NB4 (cell line): ENCODE measurements around the gene ANKS1B.

Source experiments
- POLR2A ChIP-seq: IDR thresholded peaks from 2 replicates; pipeline ENCODE4 v1.6.1; 2011; ENCODE audit warnings: mild to moderate bottlenecking; ENCODE audit not compliant: insufficient read length; ENCODE audit errors: extremely low read depth
- TF ChIP-seq, protein P1 (sequence below): IDR thresholded peaks from one replicate; pipeline ENCODE4 v1.5.1; 2012; ENCODE audit warnings: low read depth, low read length
- TF ChIP-seq, protein P2 (sequence below): IDR thresholded peaks from 2 replicates; pipeline ENCODE4 v1.6.1; 2011; ENCODE audit warnings: low read depth, low read length

DNA sequence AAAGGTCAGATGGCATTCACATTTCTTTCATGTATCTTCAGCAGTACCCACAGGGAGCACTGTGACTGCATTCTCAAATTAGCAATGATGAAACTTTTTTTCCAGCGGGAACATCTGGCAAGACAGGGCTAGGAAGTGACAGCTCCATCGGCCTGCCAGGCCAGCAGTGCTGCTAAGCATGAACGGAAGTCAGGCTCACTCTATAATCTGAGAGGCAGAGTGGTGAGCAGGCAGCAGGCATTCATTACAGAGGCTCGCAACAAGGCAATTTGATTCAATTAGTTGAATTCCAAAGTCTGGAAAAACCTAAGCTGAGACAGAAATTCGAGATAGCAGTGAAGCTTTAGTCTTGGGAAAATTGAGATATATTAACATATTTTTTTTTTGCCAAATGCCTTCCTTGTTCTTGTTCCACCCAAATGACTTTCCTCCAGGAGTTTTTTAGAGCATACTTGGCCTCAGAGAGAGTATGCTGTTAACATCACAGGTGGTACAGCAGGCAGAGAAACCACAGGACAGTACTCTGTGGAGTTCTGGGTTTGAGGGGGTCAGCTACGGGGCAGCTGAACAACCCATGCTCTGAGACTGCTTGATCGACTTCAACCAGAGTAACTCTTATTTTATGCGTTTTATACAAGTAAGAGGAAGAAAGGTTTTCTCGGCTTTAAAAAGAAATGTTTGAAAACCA, 924.8 kb downstream of the ANKS1B start:
- TF ChIP-seq, protein P1, sequence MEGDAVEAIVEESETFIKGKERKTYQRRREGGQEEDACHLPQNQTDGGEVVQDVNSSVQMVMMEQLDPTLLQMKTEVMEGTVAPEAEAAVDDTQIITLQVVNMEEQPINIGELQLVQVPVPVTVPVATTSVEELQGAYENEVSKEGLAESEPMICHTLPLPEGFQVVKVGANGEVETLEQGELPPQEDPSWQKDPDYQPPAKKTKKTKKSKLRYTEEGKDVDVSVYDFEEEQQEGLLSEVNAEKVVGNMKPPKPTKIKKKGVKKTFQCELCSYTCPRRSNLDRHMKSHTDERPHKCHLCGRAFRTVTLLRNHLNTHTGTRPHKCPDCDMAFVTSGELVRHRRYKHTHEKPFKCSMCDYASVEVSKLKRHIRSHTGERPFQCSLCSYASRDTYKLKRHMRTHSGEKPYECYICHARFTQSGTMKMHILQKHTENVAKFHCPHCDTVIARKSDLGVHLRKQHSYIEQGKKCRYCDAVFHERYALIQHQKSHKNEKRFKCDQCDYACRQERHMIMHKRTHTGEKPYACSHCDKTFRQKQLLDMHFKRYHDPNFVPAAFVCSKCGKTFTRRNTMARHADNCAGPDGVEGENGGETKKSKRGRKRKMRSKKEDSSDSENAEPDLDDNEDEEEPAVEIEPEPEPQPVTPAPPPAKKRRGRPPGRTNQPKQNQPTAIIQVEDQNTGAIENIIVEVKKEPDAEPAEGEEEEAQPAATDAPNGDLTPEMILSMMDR, result no peak
- no peak for TF ChIP-seq POLR2A
- TF ChIP-seq, protein P2, sequence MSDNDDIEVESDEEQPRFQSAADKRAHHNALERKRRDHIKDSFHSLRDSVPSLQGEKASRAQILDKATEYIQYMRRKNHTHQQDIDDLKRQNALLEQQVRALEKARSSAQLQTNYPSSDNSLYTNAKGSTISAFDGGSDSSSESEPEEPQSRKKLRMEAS, result no peak
